OCI-LY1 (cell line): Measurements from ENCODE around the gene GNAQ.

Source experiments
- H2AFZ ChIP-seq: fragments of 200-600 bp; sonication (generic), shearing (Covaris generic); 2 replicates; pipeline ENCODE4 v1.6.0; 2014; ENCODE audit warnings: antibody characterized with exemption, mild to moderate bottlenecking, low read length
- H3F3A ChIP-seq: fragments of 200-600 bp; sonication (generic), shearing (Covaris generic); 2 replicates; pipeline ENCODE4 v1.6.0; 2014; ENCODE audit warnings: mild to moderate bottlenecking, antibody characterized with exemption, low read length, moderate library complexity; ENCODE audit not compliant: insufficient read depth
- H3K27ac ChIP-seq: fragments of 200-600 bp; sonication (generic); 2 replicates; pipeline ENCODE4 v1.5.1; 2014; ENCODE audit warnings: low read length, mixed run types, mild to moderate bottlenecking, low read depth; ENCODE audit not compliant: poor library complexity, severe bottlenecking
- H3K27me3 ChIP-seq: fragments of 200-600 bp; sonication (generic); 2 replicates; pipeline ENCODE4 v1.6.0; 2014; ENCODE audit warnings: antibody characterized with exemption, mild to moderate bottlenecking, low read length, moderate library complexity; ENCODE audit not compliant: insufficient read depth
- H3K36me3 ChIP-seq: fragments of 200-600 bp; sonication (generic); 2 replicates; pipeline ENCODE4 v1.6.1; 2014; ENCODE audit warnings: mild to moderate bottlenecking, antibody characterized with exemption, low read length, moderate library complexity, mixed read lengths; ENCODE audit not compliant: insufficient read depth
- H3K4me1 ChIP-seq: fragments of 200-600 bp; sonication (generic); 2 replicates; pipeline ENCODE4 v1.5.1; 2014; ENCODE audit warnings: mild to moderate bottlenecking, low read length, moderate library complexity; ENCODE audit not compliant: insufficient read depth, severe bottlenecking
- H3K4me2 ChIP-seq: fragments of 200-600 bp; sonication (generic), shearing (Covaris generic); 2 replicates; pipeline ENCODE4 v1.6.1; 2014; ENCODE audit warnings: low read length
- H3K4me3 ChIP-seq: fragments of 200-600 bp; sonication (generic); 2 replicates; pipeline ENCODE4 v1.5.1; 2014; ENCODE audit warnings: low read length, low read depth, mild to moderate bottlenecking, mixed read lengths; ENCODE audit not compliant: poor library complexity, severe bottlenecking
- H3K79me2 ChIP-seq: fragments of 200-600 bp; shearing (Covaris generic); 2 replicates; pipeline ENCODE4 v1.6.1; 2016; ENCODE audit warnings: mixed run types, low read length, mixed read lengths; ENCODE audit not compliant: insufficient read depth
- H3K9ac ChIP-seq: fragments of 200-600 bp; sonication (generic), shearing (Covaris generic); 2 replicates; pipeline ENCODE4 v1.6.1; 2014; ENCODE audit warnings: mild to moderate bottlenecking, low read length, mixed read lengths
- H3K9me2 ChIP-seq: fragments of 200-600 bp; sonication (generic), shearing (Covaris generic); 2 replicates; pipeline ENCODE4 v1.6.1; 2014; ENCODE audit warnings: low read depth, mild to moderate bottlenecking, low read length, mixed read lengths
- H3K9me3 ChIP-seq: fragments of 200-600 bp; shearing (Covaris generic); 2 replicates; pipeline ENCODE4 v1.6.1; 2014; ENCODE audit warnings: low read length, mixed read lengths
- H4K20me1 ChIP-seq: fragments of 200-600 bp; sonication (generic), shearing (Covaris generic); 2 replicates; pipeline ENCODE4 v1.6.0; 2016; ENCODE audit warnings: mild to moderate bottlenecking, low read length; ENCODE audit not compliant: insufficient read depth
- CTCF ChIP-seq: fragments of 200-600 bp; sonication (generic), shearing (Covaris generic); IDR thresholded peaks from 2 replicates; pipeline ENCODE4 v1.5.1; 2017; ENCODE audit warnings: mild to moderate bottlenecking, antibody characterized with exemption, low read length, moderate library complexity, mixed read lengths
- EZH2 ChIP-seq: fragments of 200-600 bp; sonication (generic), shearing (Covaris generic); IDR thresholded peaks from 2 replicates; pipeline ENCODE4 v1.8.0; 2017; ENCODE audit warnings: borderline replicate concordance, mixed run types, mild to moderate bottlenecking, antibody characterized with exemption, low read length, moderate library complexity, mixed read lengths

The GNAQ gene

GRCh38 chr9:78038620-78039300 lies 7.1 kb upstream of the GNAQ start:
- Histone ChIP-seq H3K4me2 (no peak overlapping the region), H3K4me3 (no peak overlapping the region), H3K9ac (no peak overlapping the region), H3K79me2 (no peaks in the 10 kb centered on the region), H3K36me3 (no peaks in the 10 kb centered on the region), H2AFZ (no peak overlapping the region), H3K9me3 (no peaks in the 10 kb centered on the region), H3K27ac (no peak overlapping the region), H4K20me1 (no peaks in the 10 kb centered on the region), H3K27me3 (no peaks in the 10 kb centered on the region; the same call in 1 of the 2 replicates), H3K4me1 (no peaks in the 10 kb centered on the region), H3F3A (no peaks in the 10 kb centered on the region), H3K9me2 (no peaks in the 10 kb centered on the region)
- TF ChIP-seq CTCF: no peak
- no peak for TF ChIP-seq EZH2

- Histone ChIP-seq H2AFZ (no peak overlapping the region), H3K4me2 (no peak overlapping the region), H3K27me3 (no peaks in the 10 kb centered on the region; the same call in 1 of the 2 replicates), H4K20me1 (no peaks in the 10 kb centered on the region), H3K36me3 (no peaks in the 10 kb centered on the region), H3K9ac (no peak overlapping the region), H3K79me2 (no peaks in the 10 kb centered on the region), H3F3A (no peaks in the 10 kb centered on the region), H3K27ac (no peak overlapping the region), H3K4me1 (no peaks in the 10 kb centered on the region), H3K9me3 (no peaks in the 10 kb centered on the region), H3K4me3 (no peak overlapping the region), H3K9me2 (no peaks in the 10 kb centered on the region)
- TF ChIP-seq EZH2 (no peak), CTCF (peak; percentile 84)
Measured at GRCh38 chr9:78035383-78035993, 3.9 kb upstream of the GNAQ start.

GRCh38 chr9:78033870-78034269 lies 2.3 kb upstream of the GNAQ start:
- Histone ChIP-seq H3K9me3 (no peaks in the 10 kb centered on the region), H3K36me3 (no peaks in the 10 kb centered on the region), H3K27ac (no peak overlapping the region), H3K9me2 (no peaks in the 10 kb centered on the region), H3F3A (no peaks in the 10 kb centered on the region), H3K9ac (no peak overlapping the region), H3K4me1 (no peaks in the 10 kb centered on the region), H3K4me2 (no peak overlapping the region), H2AFZ (no peak overlapping the region), H4K20me1 (no peaks in the 10 kb centered on the region), H3K4me3 (no peak overlapping the region), H3K27me3 (no peaks in the 10 kb centered on the region; the same call in 1 of the 2 replicates), H3K79me2 (no peaks in the 10 kb centered on the region)
- no peak for TF ChIP-seq CTCF
